WTC11 (cell line): ENCODE measurements around the gene KLHL9.

ENCODE experiments used
- AR ChIP-seq: fragments of 250-450 bp; sonication (Bioruptor Pico); IDR thresholded peaks from 2 replicates; pipeline ENCODE4 v1.9.0; 2021; ENCODE audit warnings: mild to moderate bottlenecking
- CTCF ChIP-seq: fragments of 200-600 bp; IDR thresholded peaks from 2 replicates; pipeline ENCODE4 v1.8.0; 2022; ENCODE audit warnings: antibody characterized with exemption
- FOXJ3 ChIP-seq: sonication (generic); formaldehyde crosslinking; IDR thresholded peaks from 2 replicates; pipeline ENCODE4 v1.9.0; 2021; ENCODE audit warnings: missing genetic modification reagents, mild to moderate bottlenecking, borderline replicate concordance
- FOXP1 ChIP-seq: sonication (generic); formaldehyde crosslinking; IDR thresholded peaks from 2 replicates; pipeline ENCODE4 v1.8.0; 2022; ENCODE audit warnings: missing genetic modification reagents, mild to moderate bottlenecking, moderate library complexity, borderline replicate concordance
- SMAD3 ChIP-seq: sonication (generic); formaldehyde crosslinking; IDR thresholded peaks from 2 replicates; pipeline ENCODE4 v1.8.0; 2022; ENCODE audit warnings: missing genetic modification reagents, mild to moderate bottlenecking, borderline replicate concordance
- SP1 ChIP-seq: sonication (generic); formaldehyde crosslinking; conservative IDR thresholded peaks from 2 replicates; pipeline ENCODE4 v1.8.1; 2022; ENCODE audit warnings: missing genetic modification reagents
- ZNF121 ChIP-seq: sonication (generic); formaldehyde crosslinking; IDR thresholded peaks from 2 replicates; pipeline ENCODE4 v1.8.0; 2023; ENCODE audit warnings: missing genetic modification reagents

- TF ChIP-seq SP1 (CRISPR knock-in tag) (no peak), CTCF (no peak), FOXP1 (CRISPR knock-in tag) (no peak), FOXJ3 (CRISPR knock-in tag) (no peak), SMAD3 (no peak), AR (CRISPR knock-in tag) (no peak), ZNF121 (CRISPR knock-in tag) (no peak)
These were observed 14.7 kb downstream of the KLHL9 start for GRCh38 chr9:21320465-21320864.
